ENCODE measurements around the gene TMEM100.

- TF ChIP-seq CTCF (IDR thresholded peaks at IDR 0.05) (no peak), POLR2AphosphoS5 (IDR thresholded peaks at IDR 0.05; ENCODE audit: low read depth, low read length) (no peak), EP300 (IDR thresholded peaks at IDR 0.05; ENCODE audit: borderline replicate concordance in 1 of 2, low read depth in 1 of 2, low read length in 1 of 2) (no peak), YY1 (IDR thresholded peaks at IDR 0.05; ENCODE audit: low read depth) (no peak), FOXM1 (IDR thresholded peaks at IDR 0.05; ENCODE audit: low read depth) (no peak)
Observed at GRCh38 chr17:55689672-55690071, 33.0 kb downstream of the TMEM100 start.

Measured in SK-N-SH (cell line).